ENCODE data around the gene CIBAR2.

The CIBAR2 gene

DNA sequence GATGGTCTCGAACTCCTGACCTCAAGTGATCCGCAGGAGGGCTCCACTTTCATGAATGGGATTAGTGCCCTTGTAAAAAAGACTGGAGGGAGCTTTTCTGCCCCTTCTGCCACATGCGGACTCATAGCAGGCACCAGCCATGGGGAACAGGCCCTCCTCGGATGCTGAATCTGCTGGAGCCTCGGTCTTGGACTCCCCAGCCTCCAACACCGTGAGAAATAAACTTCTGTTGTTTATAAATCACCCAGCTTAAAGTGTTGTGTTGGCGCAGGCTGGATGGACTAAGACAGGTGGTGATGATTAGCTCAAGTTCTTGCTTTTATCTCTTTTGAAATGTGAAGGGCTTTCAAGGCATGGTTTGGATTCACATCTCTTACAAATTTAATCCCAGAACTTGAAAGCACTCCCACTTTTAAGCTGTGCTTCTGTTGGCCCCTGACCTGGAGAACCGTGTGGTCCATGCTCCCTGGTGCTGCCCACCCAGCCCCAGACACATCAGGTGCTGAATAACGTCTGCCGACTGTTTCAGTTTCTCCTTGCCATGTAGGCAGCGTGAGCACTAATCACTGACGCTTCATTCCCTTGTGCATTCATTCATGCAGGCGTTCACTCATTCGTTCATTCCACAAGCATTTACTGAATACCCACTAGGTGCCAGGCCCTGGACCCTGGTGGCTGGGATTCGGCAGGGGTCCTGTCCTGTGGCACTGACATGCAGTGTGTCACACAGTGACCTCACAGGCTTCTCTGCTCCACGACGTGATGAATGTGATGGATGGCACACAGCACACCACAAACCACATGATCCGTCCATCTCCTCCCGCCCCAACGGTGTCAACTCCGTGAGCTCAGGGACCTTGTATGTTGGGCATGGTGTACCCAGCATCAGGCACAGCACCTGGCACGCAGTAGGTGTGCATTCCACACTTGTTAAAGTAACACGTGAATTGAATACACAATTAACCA, 8.9 kb downstream of the CIBAR2 start:
- H3K9ac ChIP-seq (ENCODE audit: low read length) = no peak overlapping the region

GRCh38 chr16:85101956-85102630, 10.2 kb downstream of the CIBAR2 start:
- Histone ChIP-seq H3K4me3 (ENCODE audit: low read length) (no peak overlapping the region), H3K4me1 (ENCODE audit: control insufficient read depth, insufficient read depth, low read length) (no peaks in the 10 kb centered on the region), H3K36me3 (ENCODE audit: control insufficient read depth, insufficient read depth, low read length) (no peaks in the 10 kb centered on the region), H3K9ac (ENCODE audit: low read length) (no peak overlapping the region), H3K27me3 (ENCODE audit: control insufficient read depth, insufficient read depth, low read length) (no peaks in the 10 kb centered on the region), H3K27ac (ENCODE audit: low read depth, low read length) (no peak overlapping the region)

More for the DNA sequence above, 8.9 kb downstream of the CIBAR2 start:
- H3K4me3 ChIP-seq (ENCODE audit: low read length) = no peak overlapping the region
- no peak overlapping the region for H3K27ac ChIP-seq (ENCODE audit: low read depth, low read length)
- no peaks in the 10 kb centered on the region for H3K27me3 ChIP-seq (ENCODE audit: control insufficient read depth, insufficient read depth, low read length)
- no peaks in the 10 kb centered on the region for H3K4me1 ChIP-seq (ENCODE audit: control insufficient read depth, insufficient read depth, low read length)
- no peaks in the 10 kb centered on the region for H3K36me3 ChIP-seq (ENCODE audit: control insufficient read depth, insufficient read depth, low read length)

DNA sequence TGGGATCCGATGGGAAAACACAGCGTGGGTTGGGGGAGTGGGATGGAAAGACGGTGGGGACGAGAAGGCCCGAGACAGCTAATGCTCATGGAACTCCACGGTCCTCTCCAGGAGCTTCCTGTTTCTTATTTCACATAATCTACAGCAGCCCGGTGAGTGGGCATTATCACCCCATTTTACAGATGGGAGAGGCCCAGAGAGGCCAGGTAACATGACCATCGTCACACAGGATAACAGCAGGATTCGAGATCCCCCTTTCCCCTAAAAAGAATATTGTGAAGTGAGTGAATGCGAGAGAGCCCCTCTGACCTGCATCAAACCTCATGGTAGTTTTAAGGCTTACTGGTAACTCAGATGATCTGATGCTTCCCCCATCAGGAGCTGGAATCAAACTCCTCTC, 12.0 kb downstream of the CIBAR2 start:
- Histone ChIP-seq H3K36me3 (ENCODE audit: control insufficient read depth, insufficient read depth, low read length) (no peaks in the 10 kb centered on the region), H3K27ac (ENCODE audit: low read depth, low read length) (no peak overlapping the region), H3K4me3 (ENCODE audit: low read length) (no peak overlapping the region), H3K9ac (ENCODE audit: low read length) (no peak overlapping the region), H3K27me3 (ENCODE audit: control insufficient read depth, insufficient read depth, low read length) (no peaks in the 10 kb centered on the region), H3K4me1 (ENCODE audit: control insufficient read depth, insufficient read depth, low read length) (no peaks in the 10 kb centered on the region)

GRCh38 chr16:85098565-85098964, 13.7 kb downstream of the CIBAR2 start:
- H3K27me3 ChIP-seq (ENCODE audit: control insufficient read depth, insufficient read depth, low read length) = no peaks in the 10 kb centered on the region
- H3K36me3 ChIP-seq (ENCODE audit: control insufficient read depth, insufficient read depth, low read length) = no peaks in the 10 kb centered on the region
- H3K27ac ChIP-seq (ENCODE audit: low read depth, low read length) = no peak overlapping the region
- no peak overlapping the region for H3K4me3 ChIP-seq (ENCODE audit: low read length)
- H3K9ac ChIP-seq (ENCODE audit: low read length) = no peak overlapping the region
- H3K4me1 ChIP-seq (ENCODE audit: control insufficient read depth, insufficient read depth, low read length) = no peaks in the 10 kb centered on the region

GRCh38 chr16:85096921-85097320, 15.4 kb downstream of the CIBAR2 start:
- Histone ChIP-seq H3K27ac (ENCODE audit: low read depth, low read length) (no peak overlapping the region), H3K36me3 (ENCODE audit: control insufficient read depth, insufficient read depth, low read length) (no peaks in the 10 kb centered on the region), H3K4me3 (ENCODE audit: low read length) (no peak overlapping the region), H3K9ac (ENCODE audit: low read length) (no peak overlapping the region), H3K4me1 (ENCODE audit: control insufficient read depth, insufficient read depth, low read length) (no peaks in the 10 kb centered on the region), H3K27me3 (ENCODE audit: control insufficient read depth, insufficient read depth, low read length) (no peaks in the 10 kb centered on the region)

DNA sequence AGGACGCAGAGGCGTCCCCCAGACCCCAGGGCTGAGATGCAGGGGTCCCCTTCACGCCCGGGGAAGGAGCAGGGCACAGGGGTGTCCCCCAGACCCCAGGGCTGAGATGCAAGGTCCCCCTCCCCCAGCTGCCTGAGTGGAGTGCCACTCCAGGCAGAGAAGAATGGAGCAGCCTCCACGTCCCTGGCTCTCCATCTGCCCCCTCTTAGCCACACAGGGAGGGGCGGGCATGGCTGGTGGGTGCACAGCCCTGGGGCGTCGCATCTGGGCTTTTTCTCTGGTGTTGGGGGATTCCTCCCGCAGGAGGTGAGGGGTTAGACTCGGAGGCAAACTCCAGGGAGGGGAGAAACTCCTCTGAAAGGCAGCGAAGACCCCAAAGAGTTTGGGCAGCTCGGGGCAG, 17.5 kb downstream of the CIBAR2 start:
- Histone ChIP-seq H3K27me3 (ENCODE audit: control insufficient read depth, insufficient read depth, low read length) (no peaks in the 10 kb centered on the region), H3K27ac (ENCODE audit: low read depth, low read length) (no peak overlapping the region)

GRCh38 chr16:85094176-85094805, 18.0 kb downstream of the CIBAR2 start:
- H3K27me3 ChIP-seq (ENCODE audit: control insufficient read depth, insufficient read depth, low read length) = no peaks in the 10 kb centered on the region
- H3K4me1 ChIP-seq (ENCODE audit: control insufficient read depth, insufficient read depth, low read length) = no peaks in the 10 kb centered on the region
- no peak overlapping the region for H3K9ac ChIP-seq (ENCODE audit: low read length)
- H3K4me3 ChIP-seq (ENCODE audit: low read length) = no peak overlapping the region
- no peak overlapping the region for H3K27ac ChIP-seq (ENCODE audit: low read depth, low read length)
- H3K36me3 ChIP-seq (ENCODE audit: control insufficient read depth, insufficient read depth, low read length) = no peaks in the 10 kb centered on the region

More for the DNA sequence above, 17.5 kb downstream of the CIBAR2 start:
- no peak overlapping the region for H3K9ac ChIP-seq (ENCODE audit: low read length)
- no peak overlapping the region for H3K4me3 ChIP-seq (ENCODE audit: low read length)
- no peaks in the 10 kb centered on the region for H3K4me1 ChIP-seq (ENCODE audit: control insufficient read depth, insufficient read depth, low read length)
- H3K36me3 ChIP-seq (ENCODE audit: control insufficient read depth, insufficient read depth, low read length) = no peaks in the 10 kb centered on the region

DNA sequence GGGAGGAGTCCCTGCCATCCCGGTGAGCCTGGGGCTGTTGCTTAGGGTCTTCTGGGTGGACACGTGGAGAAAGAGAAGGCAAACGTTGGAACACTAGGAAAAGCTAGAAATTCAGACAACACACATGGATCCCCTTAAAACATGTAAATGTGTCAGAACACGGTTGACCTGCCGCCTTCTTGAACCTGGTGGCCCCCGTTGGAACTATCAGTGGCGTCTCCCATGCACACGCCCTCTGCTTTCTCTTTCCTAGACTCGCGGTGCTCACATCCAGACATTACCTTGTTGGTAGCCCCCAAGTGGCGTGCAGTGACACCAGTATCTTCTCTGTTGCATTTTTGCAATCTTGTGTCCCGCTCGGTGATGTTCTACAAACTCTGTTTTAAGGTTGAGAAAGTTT, 18.6 kb downstream of the CIBAR2 start:
- Histone ChIP-seq H3K36me3 (ENCODE audit: control insufficient read depth, insufficient read depth, low read length) (no peaks in the 10 kb centered on the region), H3K9ac (ENCODE audit: low read length) (no peak overlapping the region), H3K4me3 (ENCODE audit: low read length) (no peak overlapping the region), H3K27ac (ENCODE audit: low read depth, low read length) (no peak overlapping the region), H3K27me3 (ENCODE audit: control insufficient read depth, insufficient read depth, low read length) (no peaks in the 10 kb centered on the region), H3K4me1 (ENCODE audit: control insufficient read depth, insufficient read depth, low read length) (no peaks in the 10 kb centered on the region)

DNA sequence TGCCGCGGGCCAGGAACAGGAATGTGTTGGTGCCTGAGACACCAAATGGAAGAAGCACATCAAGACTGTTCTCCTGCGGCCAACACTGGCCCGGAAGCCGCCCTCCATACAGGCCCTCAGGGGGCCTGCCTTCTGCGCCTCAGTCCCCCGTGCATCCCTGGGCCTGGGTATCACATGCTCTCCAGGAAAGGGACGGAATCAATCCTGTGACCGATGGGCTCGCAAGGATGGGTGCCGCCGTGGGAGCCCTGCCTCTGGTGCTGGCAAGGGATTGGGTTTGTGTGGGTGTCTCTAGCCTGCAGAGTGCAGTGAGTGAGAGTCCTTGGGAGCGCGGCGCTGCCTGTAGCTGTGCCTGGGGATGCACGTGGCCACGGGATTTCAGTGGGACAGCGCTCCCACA, 19.4 kb downstream of the CIBAR2 start:
- Histone ChIP-seq H3K4me3 (ENCODE audit: low read length) (no peak overlapping the region), H3K27ac (ENCODE audit: low read depth, low read length) (no peak overlapping the region), H3K9ac (ENCODE audit: low read length) (no peak overlapping the region), H3K4me1 (ENCODE audit: control insufficient read depth, insufficient read depth, low read length) (no peaks in the 10 kb centered on the region), H3K27me3 (ENCODE audit: control insufficient read depth, insufficient read depth, low read length) (no peaks in the 10 kb centered on the region), H3K36me3 (ENCODE audit: control insufficient read depth, insufficient read depth, low read length) (no peaks in the 10 kb centered on the region)

GRCh38 chr16:85092309-85092708, 20.0 kb downstream of the CIBAR2 start:
- no peaks in the 10 kb centered on the region for H3K4me1 ChIP-seq (ENCODE audit: control insufficient read depth, insufficient read depth, low read length)
- H3K27ac ChIP-seq (ENCODE audit: low read depth, low read length) = no peak overlapping the region
- no peaks in the 10 kb centered on the region for H3K27me3 ChIP-seq (ENCODE audit: control insufficient read depth, insufficient read depth, low read length)
- no peaks in the 10 kb centered on the region for H3K36me3 ChIP-seq (ENCODE audit: control insufficient read depth, insufficient read depth, low read length)
- H3K9ac ChIP-seq (ENCODE audit: low read length) = no peak overlapping the region
- H3K4me3 ChIP-seq (ENCODE audit: low read length) = no peak overlapping the region

GRCh38 chr16:85091522-85091910, 20.8 kb downstream of the CIBAR2 start:
- H3K27ac ChIP-seq (ENCODE audit: low read depth, low read length) = no peak overlapping the region
- no peaks in the 10 kb centered on the region for H3K36me3 ChIP-seq (ENCODE audit: control insufficient read depth, insufficient read depth, low read length)
- H3K4me3 ChIP-seq (ENCODE audit: low read length) = no peak overlapping the region
- no peaks in the 10 kb centered on the region for H3K27me3 ChIP-seq (ENCODE audit: control insufficient read depth, insufficient read depth, low read length)
- no peak overlapping the region for H3K9ac ChIP-seq (ENCODE audit: low read length)
- no peaks in the 10 kb centered on the region for H3K4me1 ChIP-seq (ENCODE audit: control insufficient read depth, insufficient read depth, low read length)

DNA sequence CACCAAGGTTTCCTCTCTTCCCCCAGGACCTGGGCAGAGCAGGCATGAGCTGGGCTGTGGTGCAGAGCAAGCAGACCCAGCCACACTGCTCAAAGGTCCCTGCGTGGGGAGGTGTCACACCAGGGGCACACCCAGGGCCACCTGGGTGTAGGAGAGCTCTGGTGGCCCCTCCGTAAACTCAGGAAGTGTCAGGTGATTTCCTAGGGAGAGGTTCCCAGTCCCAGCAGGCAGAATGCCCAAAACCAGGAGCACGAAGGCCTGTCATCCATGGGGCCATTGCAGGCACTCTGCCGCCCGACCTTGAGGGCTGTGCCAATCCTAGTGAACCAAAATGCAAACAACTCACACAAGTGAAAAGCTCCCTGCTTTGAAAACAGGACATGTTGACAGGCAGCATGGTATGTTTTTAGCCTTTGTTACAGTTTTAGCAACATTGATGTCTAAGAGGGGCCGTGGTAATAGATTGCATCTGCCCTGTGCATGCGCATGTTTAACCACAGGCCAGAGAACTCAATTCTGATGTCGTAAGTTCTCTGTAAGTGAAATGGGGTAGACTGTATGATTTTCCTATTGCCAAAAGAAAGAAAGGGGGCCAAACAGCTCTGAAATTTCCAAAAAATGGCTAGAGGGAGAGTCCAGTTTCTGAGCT, 21.3 kb downstream of the CIBAR2 start:
- Histone ChIP-seq H3K36me3 (ENCODE audit: control insufficient read depth, insufficient read depth, low read length) (no peaks in the 10 kb centered on the region), H3K4me1 (ENCODE audit: control insufficient read depth, insufficient read depth, low read length) (no peaks in the 10 kb centered on the region), H3K27me3 (ENCODE audit: control insufficient read depth, insufficient read depth, low read length) (no peaks in the 10 kb centered on the region), H3K4me3 (ENCODE audit: low read length) (no peak overlapping the region), H3K9ac (ENCODE audit: low read length) (no peak overlapping the region), H3K27ac (ENCODE audit: low read depth, low read length) (no peak overlapping the region)
